ENCODE measurements around the gene MYO5B. TPM values are rescaled to one million over a fixed set of nuclear protein-coding genes. Genes with fewer than 3 reads are reported as not detected.

MYO5B gene
- total and polyA plus RNA-seq, 2 of the 4 experiments (the other 2 are of a cell fraction), result 0.24 to 0.54 TPM

DNA sequence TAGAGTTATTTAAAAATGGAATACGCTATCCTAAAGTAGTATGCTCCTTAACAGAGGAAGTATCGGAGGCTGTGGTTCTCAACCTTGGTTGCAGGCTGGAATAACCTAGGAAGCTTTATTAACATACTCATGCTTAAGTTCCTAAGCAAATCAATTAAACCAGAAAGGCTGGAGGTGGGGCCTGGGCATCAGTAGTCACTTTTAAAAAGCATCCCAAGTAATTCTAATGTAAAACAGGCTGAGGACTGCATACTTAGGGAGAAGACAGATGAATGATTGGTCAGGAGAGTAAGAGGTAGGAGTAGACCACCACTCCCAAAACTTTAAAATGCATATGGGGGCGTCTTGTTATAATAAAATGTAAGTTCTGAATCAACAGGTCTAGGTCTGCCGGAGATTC is 396.9 kb downstream of the MYO5B start:
- H2AFZ ChIP-seq (replicated peaks; ENCODE audit: low read length, poor library complexity), result no peak overlapping the region
- no TSS peak for BruUV-seq (replicated peaks)
- H4K8ac ChIP-seq (ENCODE audit: low read depth in 2 of 2, low read length in 2 of 2), result no peak overlapping the region
- CTCF ChIA-PET, result no interaction called here
- ATAC-seq (ENCODE audit: low read depth) (no peak), DNase-seq (no peak)
- no peaks in the 10 kb centered on the region for H3K9me1 ChIP-seq (ENCODE audit: insufficient read depth, low read length)
- H2BK15ac ChIP-seq (ENCODE audit: low read depth, low read length), result no peak overlapping the region
- no peak overlapping the region for H3K4me2 ChIP-seq (ENCODE audit: low read depth, low read length)
- H3K36me3 ChIP-seq (ENCODE audit: control insufficient read depth, insufficient read depth, low read length), result peaks cover 10% of the 10 kb centered on the region
- no peak overlapping the region for H3K14ac ChIP-seq (replicated peaks; ENCODE audit: low read depth, low read length)
- no peak overlapping the region for H2AK9ac ChIP-seq (replicated peaks; ENCODE audit: low read depth, low read length, poor library complexity)
- no peak overlapping the region for H3K18ac ChIP-seq (ENCODE audit: low read depth, low read length)
- TF ChIP-seq RCOR1 (IDR thresholded peaks at IDR 0.05; ENCODE audit: insufficient replicate concordance, low read length) (no peak), CTCF (conservative IDR thresholded peaks at IDR 0.05; ENCODE audit: low read depth, low read length) (no peak), POLR2A (IDR thresholded peaks at IDR 0.05; ENCODE audit: low read depth, low read length) (no peak), MAZ (IDR thresholded peaks at IDR 0.05; ENCODE audit: borderline replicate concordance, low read depth, low read length) (no peak), RAD21 (IDR thresholded peaks at IDR 0.05; ENCODE audit: low read length) (no peak), USF2 (IDR thresholded peaks at IDR 0.05; ENCODE audit: low read depth, low read length) (no peak), NFE2L2 (IDR thresholded peaks at IDR 0.05; ENCODE audit: low read depth, low read length) (no peak), SMC3 (IDR thresholded peaks at IDR 0.05; ENCODE audit: low read depth, low read length) (no peak), ELK1 (IDR thresholded peaks at IDR 0.05; ENCODE audit: borderline replicate concordance, low read depth, low read length) (no peak)
- H3K4ac ChIP-seq (ENCODE audit: low read depth, low read length), result no peak overlapping the region
- H3K27me3 ChIP-seq (ENCODE audit: control insufficient read depth, insufficient read depth, low read length), result no peaks in the 10 kb centered on the region
- H3K23ac ChIP-seq (ENCODE audit: low read depth, low read length), result no peak overlapping the region
- H3K4me3 ChIP-seq (ENCODE audit: insufficient read depth, low read depth, low read length), result no peak overlapping the region
- POLR2A ChIA-PET (ENCODE audit: unreplicated experiment), result no interaction called here
- no CpG with 5 or more reads among the region's 4 CpGs for WGBS, 2 experiments (ENCODE audit: extremely low coverage in 2 of 2, insufficient read length in 1 of 2)
- no peak overlapping the region for H3K27ac ChIP-seq (ENCODE audit: insufficient read depth, low read length)
- no peak overlapping the region for H2BK120ac ChIP-seq (ENCODE audit: low read depth, low read length)
- H3K56ac ChIP-seq (ENCODE audit: extremely low read depth, insufficient read depth, low read length), result no peak overlapping the region
- H3K79me1 ChIP-seq (ENCODE audit: low read depth in 1 of 2, low read length in 2 of 2), result peaks cover 0 to 3% of the 10 kb centered on the region in 2 experiments; a peak in 1 of 4 replicates
- no peaks in the 10 kb centered on the region for H3K9me3 ChIP-seq (ENCODE audit: control insufficient read depth, insufficient read depth, low read length)
- intact Hi-C loops (cut with micrococcal nuclease) (no loop called here), dilution Hi-C loops (cut with HindIII; ENCODE audit: low sequenced_read_pairs, unreplicated experiment) (no loop called here), in situ Hi-C loops (cut with MboI; ENCODE audit: low sequenced_read_pairs) (no loop called here)
- no peak overlapping the region for H2BK5ac ChIP-seq (ENCODE audit: low read depth, low read length, poor library complexity, severe bottlenecking)
- no peak overlapping the region for H4K91ac ChIP-seq (ENCODE audit: insufficient read depth, low read depth, low read length)
- H3K4me1 ChIP-seq (ENCODE audit: control insufficient read depth, insufficient read depth, low read length), result no peaks in the 10 kb centered on the region
- H3K9ac ChIP-seq (ENCODE audit: low read depth, low read length), result no peak overlapping the region
- H4K5ac ChIP-seq (ENCODE audit: low read depth, low read length), result no peak overlapping the region
- H4K20me1 ChIP-seq (ENCODE audit: insufficient read depth, low read length), result no peaks in the 10 kb centered on the region
- no peak overlapping the region for H2BK20ac ChIP-seq (ENCODE audit: low read depth, low read length)
- H2AK5ac ChIP-seq (ENCODE audit: low read depth, low read length), result no peak overlapping the region

All from IMR-90 (cell line).